GM23338 (cell line): ENCODE measurements around the gene RGS7.

ENCODE experiments used
- CREB1 ChIP-seq: fragments of 250-450 bp; sonication (Bioruptor Pico); IDR thresholded peaks from 2 replicates; pipeline ENCODE4 v1.5.0; 2020; ENCODE audit warnings: low read depth, mild to moderate bottlenecking, moderate library complexity
- CTCF ChIP-seq, 2 experiments: fragments of 200-600 bp in 1 of 2; sonication (generic) in 1 of 2; conservative IDR thresholded peaks; 2 replicates each; pipeline versions ENCODE4 v1.5.1 to v1.6.1; 2016 to 2017; ENCODE audit warnings: antibody characterized with exemption in 2 of 2, low read depth in 2 of 2, mild to moderate bottlenecking in 2 of 2, moderate library complexity in 1 of 2
- ETS1 ChIP-seq: IDR thresholded peaks from 2 replicates; pipeline ENCODE4 v1.6.1; 2016; ENCODE audit warnings: antibody characterized with exemption
- EZH2 ChIP-seq: fragments of 200-600 bp; sonication (generic); IDR thresholded peaks from one replicate; pipeline ENCODE4 v1.8.0; 2017; ENCODE audit warnings: antibody characterized with exemption, mild to moderate bottlenecking, low read depth; ENCODE audit not compliant: unreplicated experiment
- EZH2phosphoT487 ChIP-seq: fragments of 200-600 bp; sonication (generic); IDR thresholded peaks from one replicate; pipeline ENCODE4 v1.8.1; 2018; ENCODE audit warnings: antibody characterized with exemption; ENCODE audit not compliant: unreplicated experiment
- POLR2AphosphoS5 ChIP-seq: IDR thresholded peaks from 2 replicates; pipeline ENCODE4 v1.6.1; 2016; ENCODE audit warnings: antibody characterized with exemption, low read depth
- REST ChIP-seq: IDR thresholded peaks from one replicate; pipeline ENCODE4 v1.6.1; 2018; ENCODE audit warnings: antibody characterized with exemption; ENCODE audit not compliant: unreplicated experiment
- ZNF462 ChIP-seq: fragments of 250-450 bp; sonication (Bioruptor Pico); IDR thresholded peaks from 2 replicates; pipeline ENCODE4 v1.5.0; 2020; ENCODE audit warnings: mild to moderate bottlenecking, moderate library complexity

- no peak for TF ChIP-seq EZH2
- no peak for TF ChIP-seq CREB1 (CRISPR knock-in tag)
- TF ChIP-seq CTCF (conservative IDR thresholded peaks at IDR 0.05; ENCODE audit: low read depth in 2 of 2), result no peak
- no peak for TF ChIP-seq POLR2AphosphoS5
- no peak for TF ChIP-seq REST
- no peak for TF ChIP-seq EZH2phosphoT487
- TF ChIP-seq ETS1, result no peak
- TF ChIP-seq ZNF462 (CRISPR knock-in tag), result no peak
These were observed 137.6 kb downstream of the RGS7 start for GRCh38 chr1:241219449-241219848.
